ENCODE results near the gene SLC30A2. TPM values are rescaled to one million over a fixed set of nuclear protein-coding genes. Genes with fewer than 3 reads are reported as not detected.
A peak's percentile ranks its signal among the peaks of the same experiment; 100 is the strongest.

SLC30A2 gene
- total and polyA plus RNA-seq, 2 of the 13 experiments (the other 11 are each of a cell fraction or from before 2014, with no cell fraction given), result not detected

- no peak for TF ChIP-seq PRDM10 (CRISPR knock-in tag; IDR thresholded peaks at IDR 0.05; ENCODE audit: low read depth)
- TF ChIP-seq, protein P1, sequence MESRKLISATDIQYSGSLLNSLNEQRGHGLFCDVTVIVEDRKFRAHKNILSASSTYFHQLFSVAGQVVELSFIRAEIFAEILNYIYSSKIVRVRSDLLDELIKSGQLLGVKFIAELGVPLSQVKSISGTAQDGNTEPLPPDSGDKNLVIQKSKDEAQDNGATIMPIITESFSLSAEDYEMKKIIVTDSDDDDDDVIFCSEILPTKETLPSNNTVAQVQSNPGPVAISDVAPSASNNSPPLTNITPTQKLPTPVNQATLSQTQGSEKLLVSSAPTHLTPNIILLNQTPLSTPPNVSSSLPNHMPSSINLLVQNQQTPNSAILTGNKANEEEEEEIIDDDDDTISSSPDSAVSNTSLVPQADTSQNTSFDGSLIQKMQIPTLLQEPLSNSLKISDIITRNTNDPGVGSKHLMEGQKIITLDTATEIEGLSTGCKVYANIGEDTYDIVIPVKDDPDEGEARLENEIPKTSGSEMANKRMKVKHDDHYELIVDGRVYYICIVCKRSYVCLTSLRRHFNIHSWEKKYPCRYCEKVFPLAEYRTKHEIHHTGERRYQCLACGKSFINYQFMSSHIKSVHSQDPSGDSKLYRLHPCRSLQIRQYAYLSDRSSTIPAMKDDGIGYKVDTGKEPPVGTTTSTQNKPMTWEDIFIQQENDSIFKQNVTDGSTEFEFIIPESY (CRISPR knock-in tag; IDR thresholded peaks at IDR 0.05), result no peak
- no peak for TF ChIP-seq HCFC1 (IDR thresholded peaks at IDR 0.05; ENCODE audit: low read depth, low read length)
- TF ChIP-seq THAP11 (CRISPR knock-in tag; IDR thresholded peaks at IDR 0.05), result peak; percentile 43
- TF ChIP-seq ZNF567 (CRISPR knock-in tag; IDR thresholded peaks at IDR 0.05; ENCODE audit: borderline replicate concordance), result no peak; the same call in 1 of the 2 replicates
- no peak for TF ChIP-seq STAT6 (CRISPR knock-in tag; IDR thresholded peaks at IDR 0.05; ENCODE audit: borderline replicate concordance)
- no peak for TF ChIP-seq ZNF18 (CRISPR knock-in tag; IDR thresholded peaks at IDR 0.05; ENCODE audit: insufficient replicate concordance)
- TF ChIP-seq, protein P2, sequence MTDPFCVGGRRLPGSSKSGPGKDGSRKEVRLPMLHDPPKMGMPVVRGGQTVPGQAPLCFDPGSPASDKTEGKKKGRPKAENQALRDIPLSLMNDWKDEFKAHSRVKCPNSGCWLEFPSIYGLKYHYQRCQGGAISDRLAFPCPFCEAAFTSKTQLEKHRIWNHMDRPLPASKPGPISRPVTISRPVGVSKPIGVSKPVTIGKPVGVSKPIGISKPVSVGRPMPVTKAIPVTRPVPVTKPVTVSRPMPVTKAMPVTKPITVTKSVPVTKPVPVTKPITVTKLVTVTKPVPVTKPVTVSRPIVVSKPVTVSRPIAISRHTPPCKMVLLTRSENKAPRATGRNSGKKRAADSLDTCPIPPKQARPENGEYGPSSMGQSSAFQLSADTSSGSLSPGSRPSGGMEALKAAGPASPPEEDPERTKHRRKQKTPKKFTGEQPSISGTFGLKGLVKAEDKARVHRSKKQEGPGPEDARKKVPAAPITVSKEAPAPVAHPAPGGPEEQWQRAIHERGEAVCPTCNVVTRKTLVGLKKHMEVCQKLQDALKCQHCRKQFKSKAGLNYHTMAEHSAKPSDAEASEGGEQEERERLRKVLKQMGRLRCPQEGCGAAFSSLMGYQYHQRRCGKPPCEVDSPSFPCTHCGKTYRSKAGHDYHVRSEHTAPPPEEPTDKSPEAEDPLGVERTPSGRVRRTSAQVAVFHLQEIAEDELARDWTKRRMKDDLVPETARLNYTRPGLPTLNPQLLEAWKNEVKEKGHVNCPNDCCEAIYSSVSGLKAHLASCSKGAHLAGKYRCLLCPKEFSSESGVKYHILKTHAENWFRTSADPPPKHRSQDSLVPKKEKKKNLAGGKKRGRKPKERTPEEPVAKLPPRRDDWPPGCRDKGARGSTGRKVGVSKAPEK (CRISPR knock-in tag; IDR thresholded peaks at IDR 0.05; ENCODE audit: borderline replicate concordance), result no peak
- TF ChIP-seq PHF20 (CRISPR knock-in tag; IDR thresholded peaks at IDR 0.05), result no peak
- TF ChIP-seq TOPORS (CRISPR knock-in tag; IDR thresholded peaks at IDR 0.05), result no peak
- no peak for TF ChIP-seq NCOA1 (CRISPR knock-in tag; IDR thresholded peaks at IDR 0.05)
- no peak for TF ChIP-seq RFX1 (IDR thresholded peaks at IDR 0.05)
These were observed 10.5 kb downstream of the SLC30A2 start (continued) for GRCh38 chr1:26035203-26035958.
